Measurements from ENCODE around the gene SHMT1. TPM values are rescaled to one million over a fixed set of nuclear protein-coding genes. Genes with fewer than 3 reads are reported as not detected.
"Not testable (repeated sequence)": the region's sequence is repeated elsewhere in the genome, so short reads cannot be mapped to it uniquely, and the experiment has no call there.

SHMT1 gene
- total RNA-seq, 1 donor from 2014 or later = 13.0 TPM

- DNase-seq (ENCODE audit: low read depth) = no peak
- no peaks in the 10 kb centered on the region for H3K27me3 ChIP-seq (ENCODE audit: control insufficient read depth, insufficient read depth, low read length)
- no peak overlapping the region for H3K4me3 ChIP-seq (ENCODE audit: low read depth, low read length)
- no peak for TF ChIP-seq CTCF (IDR thresholded peaks at IDR 0.05; ENCODE audit: insufficient read depth, low read length, poor library complexity, severe bottlenecking)
- H3K36me3 ChIP-seq (ENCODE audit: control insufficient read depth, insufficient read depth, low read length) = no peaks in the 10 kb centered on the region
These were observed 2.8 kb downstream of the SHMT1 start for GRCh38 chr17:18360518-18360917.

- Histone ChIP-seq H3K27me3 (ENCODE audit: control insufficient read depth, insufficient read depth, low read length) (no peaks in the 10 kb centered on the region), H3K4me3 (ENCODE audit: low read depth, low read length) (no peak overlapping the region), H3K36me3 (ENCODE audit: control insufficient read depth, insufficient read depth, low read length) (no peaks in the 10 kb centered on the region)
- no peak for TF ChIP-seq CTCF (IDR thresholded peaks at IDR 0.05; ENCODE audit: insufficient read depth, low read length, poor library complexity, severe bottlenecking)
- no peak for DNase-seq (ENCODE audit: low read depth)
These were observed 6.7 kb downstream of the SHMT1 start for GRCh38 chr17:18356624-18357023.

GRCh38 chr17:18353541-18353940 lies 9.8 kb downstream of the SHMT1 start:
- no peaks in the 10 kb centered on the region for H3K27me3 ChIP-seq (ENCODE audit: control insufficient read depth, insufficient read depth, low read length)
- DNase-seq (ENCODE audit: low read depth) = no peak
- H3K36me3 ChIP-seq (ENCODE audit: control insufficient read depth, insufficient read depth, low read length) = no peaks in the 10 kb centered on the region
- TF ChIP-seq CTCF (IDR thresholded peaks at IDR 0.05; ENCODE audit: insufficient read depth, low read length, poor library complexity, severe bottlenecking) = no peak
- no peak overlapping the region for H3K4me3 ChIP-seq (ENCODE audit: low read depth, low read length)

- no peaks in the 10 kb centered on the region for H3K27me3 ChIP-seq (ENCODE audit: control insufficient read depth, insufficient read depth, low read length)
- no peak for DNase-seq (ENCODE audit: low read depth)
- H3K4me3 ChIP-seq (ENCODE audit: low read depth, low read length) = no peak overlapping the region
- peaks cover 3% of the 10 kb centered on the region for H3K36me3 ChIP-seq (ENCODE audit: control insufficient read depth, insufficient read depth, low read length)
- TF ChIP-seq CTCF (IDR thresholded peaks at IDR 0.05; ENCODE audit: insufficient read depth, low read length, poor library complexity, severe bottlenecking) = no peak
These were observed 19.3 kb downstream of the SHMT1 start for GRCh38 chr17:18344021-18344420.

GRCh38 chr17:18339933-18340332 lies 23.4 kb downstream of the SHMT1 start:
- no peak for TF ChIP-seq CTCF (IDR thresholded peaks at IDR 0.05; ENCODE audit: insufficient read depth, low read length, poor library complexity, severe bottlenecking)
- no peak for DNase-seq (ENCODE audit: low read depth)
- no peak overlapping the region for H3K4me3 ChIP-seq (ENCODE audit: low read depth, low read length)
- peaks cover 3% of the 10 kb centered on the region for H3K36me3 ChIP-seq (ENCODE audit: control insufficient read depth, insufficient read depth, low read length)
- no peaks in the 10 kb centered on the region for H3K27me3 ChIP-seq (ENCODE audit: control insufficient read depth, insufficient read depth, low read length)

- H3K27me3 ChIP-seq (ENCODE audit: control insufficient read depth, insufficient read depth, low read length); H3K4me3 ChIP-seq (ENCODE audit: low read depth, low read length); H3K36me3 ChIP-seq (ENCODE audit: control insufficient read depth, insufficient read depth, low read length); DNase-seq (ENCODE audit: low read depth): not testable (repeated sequence)
These were observed 25.2 kb downstream of the SHMT1 start for GRCh38 chr17:18338158-18338557.
